Cardiac fibroblast (primary cell): ENCODE measurements around the gene PRKG1.
A peak's percentile ranks its signal among the peaks of the same experiment; 100 is the strongest.

Source experiments
- DNase-seq, 2 donors: peaks; one replicate each; pipeline versions ENCODE4 v3.0.0 to v3.0.0-alpha.2; 2010; ENCODE audit warnings: low read depth in 2 of 2
- H3K4me3 ChIP-seq, 2 donors: replicated peaks in 1 of 2; 1 replicate in 1 of 2; 2 replicates in 1 of 2; pipeline ENCODE4 v1.5.1; 2011; ENCODE audit warnings: low read depth in 2 of 2, low read length in 2 of 2, mild to moderate bottlenecking in 2 of 2, moderate library complexity in 1 of 2
- TF ChIP-seq, protein P1 (sequence below): IDR thresholded peaks from one replicate; pipeline ENCODE4 v1.5.1; 2011; ENCODE audit warnings: low read depth, mild to moderate bottlenecking, low read length, inconsistent platforms

Gene PRKG1

GRCh38 chr10:51080311-51081006 lies 6.2 kb downstream of the PRKG1 start:
- no peak overlapping the region for H3K4me3 ChIP-seq
- no peak for DNase-seq
- TF ChIP-seq, protein P1, sequence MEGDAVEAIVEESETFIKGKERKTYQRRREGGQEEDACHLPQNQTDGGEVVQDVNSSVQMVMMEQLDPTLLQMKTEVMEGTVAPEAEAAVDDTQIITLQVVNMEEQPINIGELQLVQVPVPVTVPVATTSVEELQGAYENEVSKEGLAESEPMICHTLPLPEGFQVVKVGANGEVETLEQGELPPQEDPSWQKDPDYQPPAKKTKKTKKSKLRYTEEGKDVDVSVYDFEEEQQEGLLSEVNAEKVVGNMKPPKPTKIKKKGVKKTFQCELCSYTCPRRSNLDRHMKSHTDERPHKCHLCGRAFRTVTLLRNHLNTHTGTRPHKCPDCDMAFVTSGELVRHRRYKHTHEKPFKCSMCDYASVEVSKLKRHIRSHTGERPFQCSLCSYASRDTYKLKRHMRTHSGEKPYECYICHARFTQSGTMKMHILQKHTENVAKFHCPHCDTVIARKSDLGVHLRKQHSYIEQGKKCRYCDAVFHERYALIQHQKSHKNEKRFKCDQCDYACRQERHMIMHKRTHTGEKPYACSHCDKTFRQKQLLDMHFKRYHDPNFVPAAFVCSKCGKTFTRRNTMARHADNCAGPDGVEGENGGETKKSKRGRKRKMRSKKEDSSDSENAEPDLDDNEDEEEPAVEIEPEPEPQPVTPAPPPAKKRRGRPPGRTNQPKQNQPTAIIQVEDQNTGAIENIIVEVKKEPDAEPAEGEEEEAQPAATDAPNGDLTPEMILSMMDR: no peak

DNA sequence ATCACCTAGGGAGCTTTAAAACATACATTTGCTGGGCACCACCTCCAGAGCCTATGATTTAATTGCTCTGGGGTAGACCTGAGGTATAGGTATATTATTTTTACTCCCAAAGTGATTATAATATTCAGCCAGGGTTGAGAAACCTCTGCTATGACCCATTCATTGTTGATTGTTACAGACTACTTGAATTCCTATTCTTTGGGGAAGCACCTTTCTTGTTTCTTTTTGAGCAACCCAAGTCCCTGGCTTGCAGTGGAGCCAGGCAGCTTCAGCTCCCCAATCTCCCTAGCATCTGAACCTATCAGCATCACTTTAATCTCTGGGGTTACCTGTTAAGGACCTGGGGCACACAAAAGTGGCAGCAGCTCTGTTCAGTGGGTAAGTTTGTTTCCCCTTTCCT lies 8.6 kb downstream of the PRKG1 start:
- TF ChIP-seq, protein P1: no peak
- no peak for DNase-seq
- H3K4me3 ChIP-seq: no peak overlapping the region

DNA sequence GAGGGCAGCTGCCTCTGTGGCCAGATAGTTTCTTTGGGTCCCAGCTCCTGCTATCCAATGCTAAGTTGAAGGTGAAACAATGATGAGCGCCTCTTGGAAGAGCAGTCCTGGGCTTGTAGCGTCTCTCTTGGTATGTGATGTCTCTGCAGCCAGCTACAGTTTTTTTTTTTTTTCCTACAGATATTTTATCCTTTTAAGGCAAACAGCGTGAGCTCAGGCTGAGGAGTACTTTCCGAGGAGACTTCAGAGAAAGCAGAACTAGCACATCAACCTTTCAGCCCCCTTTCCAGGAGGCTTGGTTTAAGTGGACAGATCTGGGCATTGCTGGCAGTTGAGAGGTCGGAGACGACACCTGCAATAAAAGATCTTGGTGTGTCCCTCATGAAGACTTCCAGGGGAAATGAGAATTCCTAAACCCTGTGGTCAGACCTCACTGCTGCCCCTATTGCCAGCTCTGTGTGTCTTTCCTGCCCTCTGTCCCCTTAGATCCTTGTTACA lies 9.1 kb downstream of the PRKG1 start:
- peak; percentile 33 to 39 for DNase-seq
- no peak overlapping the region for H3K4me3 ChIP-seq
- TF ChIP-seq, protein P1: peak; percentile 4

- TF ChIP-seq, protein P1: no peak
- no peak for DNase-seq
- no peak overlapping the region for H3K4me3 ChIP-seq
Measured at GRCh38 chr10:51085204-51085603, 10.9 kb downstream of the PRKG1 start.

DNA sequence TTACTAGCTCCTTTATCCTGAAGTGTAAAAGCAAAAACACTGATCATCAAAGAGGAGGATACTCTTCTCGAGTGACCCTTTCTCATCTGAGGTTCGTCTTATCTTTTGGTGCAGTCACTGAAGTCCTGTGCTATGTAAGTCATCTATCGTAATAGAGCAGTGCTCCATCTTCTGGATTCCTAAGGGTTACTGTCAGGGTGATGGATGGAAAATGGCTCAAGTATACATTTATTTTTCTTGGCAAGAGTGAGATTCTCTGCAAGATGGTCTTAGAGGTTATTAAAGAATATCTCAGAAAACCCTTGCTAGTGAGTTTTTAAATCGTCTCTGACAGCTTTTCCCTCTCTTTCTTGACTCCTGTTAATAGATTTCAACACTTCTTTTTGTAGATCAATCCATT lies 12.4 kb downstream of the PRKG1 start:
- no peak for DNase-seq
- TF ChIP-seq, protein P1: no peak
- no peak overlapping the region for H3K4me3 ChIP-seq

GRCh38 chr10:51087114-51087513 lies 12.8 kb downstream of the PRKG1 start:
- no peak for DNase-seq
- TF ChIP-seq, protein P1: no peak
- H3K4me3 ChIP-seq: no peak overlapping the region
